GM13977 (cell line): ENCODE data around the gene SCN3B.

ENCODE experiments used
- DNase-seq: peaks from one replicate; pipeline ENCODE4 v3.0.0; 2012; ENCODE audit warnings: low spot score
- in situ Hi-C: fragments of 300-500 bp; cut with MboI; formaldehyde crosslinking; loops from one replicate; pipeline ENCODE4 v1.12.0; 2022; ENCODE audit warnings: low sequenced_read_pairs, low pct_unique_long_range_greater_than_20kb, mixed read lengths, inconsistent platforms; ENCODE audit not compliant: unreplicated experiment
- TF ChIP-seq, protein P1 (sequence below): IDR thresholded peaks from 2 replicates; pipeline ENCODE4 v1.5.1; 2012; ENCODE audit warnings: mild to moderate bottlenecking, control low read depth; ENCODE audit not compliant: insufficient read depth; ENCODE audit errors: extremely low read depth, missing control alignments

SCN3B gene

DNA sequence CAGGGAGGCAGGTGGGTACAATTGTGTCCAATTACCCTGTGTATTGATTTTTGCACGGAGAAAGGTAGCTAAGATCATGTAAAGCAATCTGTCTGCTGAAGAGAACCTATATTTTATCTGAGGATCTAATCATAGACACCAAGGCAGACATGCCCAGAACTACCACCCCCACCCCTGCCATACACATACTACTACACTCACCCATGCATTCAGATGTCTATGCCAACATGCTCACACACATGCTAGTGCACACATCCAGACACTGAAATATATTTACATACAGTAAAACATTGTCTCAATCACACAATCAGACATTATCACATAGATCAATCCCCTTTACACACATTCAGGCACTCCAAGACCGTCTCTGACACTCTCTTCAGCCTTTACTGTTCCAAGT lies 1.8 kb downstream of the SCN3B start:
- no peak for DNase-seq
- in situ Hi-C loops: no loop called here

DNA sequence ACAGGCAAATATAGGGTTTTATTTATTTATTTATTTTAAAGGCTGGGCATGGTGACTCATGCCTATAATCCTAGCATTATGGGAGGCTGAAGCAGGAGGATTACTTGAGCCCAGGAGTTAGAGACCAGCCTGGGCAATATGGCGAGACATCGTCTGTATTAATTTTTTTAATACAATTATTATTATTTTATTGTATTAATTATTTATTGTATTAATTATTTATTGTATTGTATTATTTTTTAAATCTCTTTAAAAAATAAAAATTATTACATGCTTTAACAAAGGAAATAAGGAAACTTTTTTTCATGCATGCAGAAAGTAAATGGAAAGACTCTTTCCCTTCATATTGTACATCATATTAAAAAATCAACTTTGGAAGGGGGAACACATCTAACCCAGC lies 3.5 kb downstream of the SCN3B start:
- no peak for DNase-seq
- in situ Hi-C loops: no loop called here
- TF ChIP-seq, protein P1, sequence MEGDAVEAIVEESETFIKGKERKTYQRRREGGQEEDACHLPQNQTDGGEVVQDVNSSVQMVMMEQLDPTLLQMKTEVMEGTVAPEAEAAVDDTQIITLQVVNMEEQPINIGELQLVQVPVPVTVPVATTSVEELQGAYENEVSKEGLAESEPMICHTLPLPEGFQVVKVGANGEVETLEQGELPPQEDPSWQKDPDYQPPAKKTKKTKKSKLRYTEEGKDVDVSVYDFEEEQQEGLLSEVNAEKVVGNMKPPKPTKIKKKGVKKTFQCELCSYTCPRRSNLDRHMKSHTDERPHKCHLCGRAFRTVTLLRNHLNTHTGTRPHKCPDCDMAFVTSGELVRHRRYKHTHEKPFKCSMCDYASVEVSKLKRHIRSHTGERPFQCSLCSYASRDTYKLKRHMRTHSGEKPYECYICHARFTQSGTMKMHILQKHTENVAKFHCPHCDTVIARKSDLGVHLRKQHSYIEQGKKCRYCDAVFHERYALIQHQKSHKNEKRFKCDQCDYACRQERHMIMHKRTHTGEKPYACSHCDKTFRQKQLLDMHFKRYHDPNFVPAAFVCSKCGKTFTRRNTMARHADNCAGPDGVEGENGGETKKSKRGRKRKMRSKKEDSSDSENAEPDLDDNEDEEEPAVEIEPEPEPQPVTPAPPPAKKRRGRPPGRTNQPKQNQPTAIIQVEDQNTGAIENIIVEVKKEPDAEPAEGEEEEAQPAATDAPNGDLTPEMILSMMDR: no peak

More for the DNA sequence above, 1.8 kb downstream of the SCN3B start:
- TF ChIP-seq, protein P1: no peak

DNA sequence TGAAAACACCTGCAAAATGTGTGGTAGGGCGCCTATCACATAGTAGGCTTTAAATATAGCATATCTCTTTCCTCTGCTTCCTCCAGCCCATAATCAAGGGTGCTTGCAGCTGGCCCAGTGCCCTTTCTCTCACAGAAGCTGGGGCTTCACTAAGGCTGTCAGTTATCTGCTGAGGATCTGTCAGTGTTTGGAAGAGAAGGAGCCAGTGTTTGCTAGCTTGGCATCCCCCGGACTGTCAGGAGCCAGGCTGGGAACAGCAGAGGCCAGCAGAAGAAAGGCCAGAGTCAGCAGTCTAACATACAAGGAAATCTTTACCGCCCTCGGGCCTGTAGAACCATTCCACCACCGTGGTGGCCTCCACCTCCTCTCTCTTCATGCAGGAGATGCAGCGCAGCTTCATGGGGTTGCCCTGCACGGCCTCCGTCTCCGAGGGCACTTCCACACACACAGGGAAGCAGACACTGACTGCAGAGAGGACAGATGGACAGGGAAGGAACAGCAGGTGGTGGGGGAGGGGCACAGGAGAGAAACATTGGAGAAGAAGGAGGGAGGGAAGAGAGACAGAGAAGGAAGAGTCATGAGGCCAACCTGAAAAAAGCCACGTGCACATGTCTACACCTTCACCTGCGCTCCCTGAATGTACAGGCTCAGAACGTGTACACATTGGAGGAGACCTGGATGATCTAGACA lies 9.0 kb downstream of the SCN3B start:
- TF ChIP-seq, protein P1: no peak
- in situ Hi-C loops: no loop called here
- no peak for DNase-seq

DNA sequence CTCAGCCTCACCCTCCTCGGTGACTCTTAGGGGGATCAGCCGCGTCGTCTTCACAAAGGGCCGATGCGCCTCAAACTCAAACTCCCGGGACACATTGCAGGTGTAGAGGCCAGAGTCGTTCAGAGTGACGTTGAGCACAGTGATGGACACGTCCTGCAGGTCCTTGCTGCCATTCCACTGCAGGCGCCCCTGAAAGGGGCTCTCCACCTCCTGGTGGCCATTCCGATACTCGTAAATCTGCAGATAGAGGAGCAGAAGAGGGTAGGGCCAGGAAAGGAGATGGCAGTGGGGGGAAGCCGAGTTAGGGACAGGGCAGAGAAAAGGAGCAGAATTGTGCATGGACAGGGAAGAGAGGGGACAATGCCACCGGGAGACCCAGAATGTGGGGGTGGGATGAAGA lies 12.0 kb downstream of the SCN3B start:
- TF ChIP-seq, protein P1: no peak
- in situ Hi-C loops: no loop called here
- no peak for DNase-seq

DNA sequence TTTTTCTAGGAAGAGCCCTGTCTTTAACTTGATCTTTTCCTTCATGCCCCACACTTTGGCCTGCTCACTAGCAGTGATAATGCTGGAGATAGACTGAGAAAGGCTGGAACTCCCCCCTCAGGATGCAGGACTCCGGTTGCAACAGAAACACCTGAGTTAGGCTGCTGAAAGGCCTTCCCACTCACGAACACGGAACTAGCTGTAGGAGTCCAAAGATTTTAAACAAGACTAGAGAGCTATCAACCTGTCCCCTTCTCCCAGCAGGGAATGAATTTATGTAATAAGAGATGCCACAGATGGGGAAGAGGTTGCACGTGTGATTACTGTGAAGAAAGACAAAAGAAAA lies 13.0 kb downstream of the SCN3B start:
- no peak for DNase-seq
- in situ Hi-C loops: no loop called here
- TF ChIP-seq, protein P1: no peak

DNA sequence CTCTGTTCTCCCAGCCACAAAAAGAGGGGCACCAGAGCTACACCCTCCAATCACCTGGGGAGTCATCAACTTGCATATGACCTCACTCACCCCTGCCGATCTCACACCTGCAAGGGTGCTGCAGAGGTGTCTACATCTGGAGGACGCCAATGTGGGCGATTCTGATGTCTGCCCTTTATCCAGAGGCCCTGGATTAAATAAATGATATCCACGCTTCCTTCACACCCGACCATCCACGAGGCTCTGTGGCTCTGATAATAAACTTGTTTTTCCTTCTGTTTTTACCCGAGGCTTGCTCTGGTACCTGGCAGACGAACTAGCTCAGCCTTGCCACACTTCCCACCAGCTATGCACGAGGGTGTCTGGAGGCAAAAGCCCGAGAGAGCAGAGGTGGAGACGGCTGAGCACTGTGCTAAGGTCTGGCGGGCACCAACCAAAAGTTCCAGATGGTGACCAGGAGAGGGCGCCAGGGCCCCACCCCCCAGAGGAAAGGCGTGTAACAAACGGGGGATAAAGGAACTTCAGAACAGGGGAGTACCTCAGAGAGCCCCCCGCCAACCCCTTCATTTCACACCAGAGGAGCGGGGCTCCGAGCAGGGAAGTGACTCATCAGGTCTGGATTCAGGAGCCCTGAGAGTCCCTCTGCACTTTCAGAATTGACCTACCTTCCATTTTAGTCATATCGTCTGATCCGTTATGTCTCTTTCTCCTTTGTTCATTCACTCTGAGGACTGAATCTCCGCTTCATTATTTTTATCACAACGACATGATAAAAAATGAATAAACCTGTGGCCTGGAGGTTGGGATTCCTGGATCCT lies 13.5 kb downstream of the SCN3B start:
- TF ChIP-seq, protein P1: peak; percentile 88
- DNase-seq: peak; percentile 69
- in situ Hi-C loops: no loop called here
